WERI-Rb-1 (cell line): Measurements from ENCODE around the gene UBQLN1.

Experiments
- DNase-seq: peaks from one replicate; pipeline ENCODE4 v3.0.0-alpha.2; 2020
- H3K27ac ChIP-seq: fragments of 250-450 bp; sonication (Bioruptor Pico); 2 replicates; pipeline ENCODE4 v1.5.1; 2020; ENCODE audit warnings: mild to moderate bottlenecking, moderate library complexity
- H3K27me3 ChIP-seq: fragments of 250-450 bp; sonication (Bioruptor Pico); 2 replicates; pipeline ENCODE4 v1.5.1; 2021; ENCODE audit warnings: mild to moderate bottlenecking, low read depth, moderate library complexity; ENCODE audit not compliant: insufficient read depth, severe bottlenecking
- H3K36me3 ChIP-seq: fragments of 250-450 bp; sonication (Bioruptor Pico); 2 replicates; pipeline ENCODE4 v1.5.1; 2020; ENCODE audit warnings: mild to moderate bottlenecking, moderate library complexity
- H3K4me3 ChIP-seq: 2 replicates; pipeline ENCODE4 v1.5.1; 2011; ENCODE audit warnings: low read depth, mild to moderate bottlenecking, control low read depth, low read length
- H3K9me3 ChIP-seq: fragments of 250-450 bp; sonication (Bioruptor Pico); 2 replicates; pipeline ENCODE4 v1.5.1; 2021; ENCODE audit warnings: mild to moderate bottlenecking, moderate library complexity; ENCODE audit not compliant: severe bottlenecking
- TF ChIP-seq, protein P1 (sequence below): IDR thresholded peaks from 2 replicates; pipeline ENCODE4 v1.5.1; 2011; ENCODE audit warnings: low read depth, mild to moderate bottlenecking, control low read depth, inconsistent platforms, low read length

The UBQLN1 gene

GRCh38 chr9:83649515-83649914 is 58.2 kb downstream of the UBQLN1 start:
- no peak overlapping the region for H3K4me3 ChIP-seq
- no peaks in the 10 kb centered on the region for H3K9me3 ChIP-seq
- H3K27me3 ChIP-seq, result no peaks in the 10 kb centered on the region
- no peak for DNase-seq
- TF ChIP-seq, protein P1, sequence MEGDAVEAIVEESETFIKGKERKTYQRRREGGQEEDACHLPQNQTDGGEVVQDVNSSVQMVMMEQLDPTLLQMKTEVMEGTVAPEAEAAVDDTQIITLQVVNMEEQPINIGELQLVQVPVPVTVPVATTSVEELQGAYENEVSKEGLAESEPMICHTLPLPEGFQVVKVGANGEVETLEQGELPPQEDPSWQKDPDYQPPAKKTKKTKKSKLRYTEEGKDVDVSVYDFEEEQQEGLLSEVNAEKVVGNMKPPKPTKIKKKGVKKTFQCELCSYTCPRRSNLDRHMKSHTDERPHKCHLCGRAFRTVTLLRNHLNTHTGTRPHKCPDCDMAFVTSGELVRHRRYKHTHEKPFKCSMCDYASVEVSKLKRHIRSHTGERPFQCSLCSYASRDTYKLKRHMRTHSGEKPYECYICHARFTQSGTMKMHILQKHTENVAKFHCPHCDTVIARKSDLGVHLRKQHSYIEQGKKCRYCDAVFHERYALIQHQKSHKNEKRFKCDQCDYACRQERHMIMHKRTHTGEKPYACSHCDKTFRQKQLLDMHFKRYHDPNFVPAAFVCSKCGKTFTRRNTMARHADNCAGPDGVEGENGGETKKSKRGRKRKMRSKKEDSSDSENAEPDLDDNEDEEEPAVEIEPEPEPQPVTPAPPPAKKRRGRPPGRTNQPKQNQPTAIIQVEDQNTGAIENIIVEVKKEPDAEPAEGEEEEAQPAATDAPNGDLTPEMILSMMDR, result no peak
- H3K27ac ChIP-seq, result peak overlapping the region; percentile 2; the same call in 1 of the 2 replicates
- H3K36me3 ChIP-seq, result peaks cover 23% of the 10 kb centered on the region

DNA sequence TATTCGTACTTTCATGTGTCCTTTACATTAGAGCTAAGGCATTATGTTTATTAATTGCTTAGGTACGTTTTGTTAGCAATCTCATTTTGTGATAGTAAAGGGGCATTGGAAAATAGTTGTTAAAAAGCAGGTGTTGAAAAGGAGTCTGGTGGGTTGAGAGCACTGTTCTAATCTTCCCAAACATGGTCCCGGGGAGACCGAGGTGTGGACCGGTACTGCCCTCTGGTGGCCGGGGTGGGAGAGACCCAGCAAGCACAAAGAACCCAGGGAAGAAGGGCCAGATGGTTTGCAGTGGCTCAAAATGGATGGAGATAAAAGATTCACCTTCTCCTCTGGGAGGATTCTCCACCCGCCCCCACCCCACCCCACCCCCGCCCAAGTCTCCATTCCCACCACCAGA is 58.7 kb downstream of the UBQLN1 start:
- Histone ChIP-seq H3K36me3 (peaks cover 23% of the 10 kb centered on the region), H3K9me3 (no peaks in the 10 kb centered on the region), H3K27ac (no peak overlapping the region), H3K4me3 (no peak overlapping the region), H3K27me3 (no peaks in the 10 kb centered on the region)
- TF ChIP-seq, protein P1, result peak; percentile 84
- DNase-seq, result peak; percentile 81

DNA sequence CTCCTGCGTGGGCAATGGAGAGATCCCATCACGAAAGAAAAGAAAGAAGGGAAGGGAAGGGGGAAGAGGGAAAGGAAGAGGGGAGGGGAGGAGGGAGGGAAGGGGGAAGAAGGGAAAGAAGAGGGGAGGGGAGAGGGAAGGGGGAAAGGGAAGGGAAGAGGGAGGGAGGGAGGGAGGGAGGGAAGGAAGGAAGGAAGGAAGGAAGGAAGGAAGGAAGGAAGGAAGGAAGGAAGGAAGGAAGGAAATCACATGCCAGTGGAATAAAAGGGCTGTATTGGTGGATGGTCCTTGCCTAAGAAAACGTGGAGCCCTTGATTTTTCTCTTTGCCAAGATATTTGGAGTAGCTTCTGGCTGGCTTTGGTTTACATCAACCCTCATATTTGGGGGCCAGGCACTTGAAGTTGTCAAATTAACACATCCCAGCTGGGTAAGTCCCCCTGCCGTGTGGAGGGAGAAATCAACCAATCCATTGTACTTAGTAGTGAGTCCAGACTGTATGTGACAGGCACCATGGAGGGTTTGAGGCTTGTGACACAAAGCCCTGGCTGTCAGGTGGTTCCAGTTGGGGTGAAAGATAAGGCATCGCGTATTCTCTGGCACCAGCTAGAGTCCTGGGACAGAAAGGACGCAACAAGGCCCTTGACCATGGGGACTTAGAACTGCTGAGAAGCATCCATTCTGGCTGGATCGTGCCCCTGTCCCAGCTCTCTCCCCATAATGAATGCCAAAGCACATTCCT is 61.1 kb downstream of the UBQLN1 start:
- Histone ChIP-seq H3K4me3 (no peak overlapping the region), H3K9me3 (no peaks in the 10 kb centered on the region), H3K36me3 (peaks cover 9% of the 10 kb centered on the region), H3K27me3 (no peaks in the 10 kb centered on the region), H3K27ac (no peak overlapping the region)
- DNase-seq, result no peak
- TF ChIP-seq, protein P1, result no peak

GRCh38 chr9:83642793-83643192 is 65.0 kb downstream of the UBQLN1 start:
- no peak for DNase-seq
- Histone ChIP-seq H3K36me3 (no peaks in the 10 kb centered on the region; the same call in 1 of the 2 replicates), H3K27me3 (no peaks in the 10 kb centered on the region), H3K4me3 (no peak overlapping the region), H3K27ac (no peak overlapping the region), H3K9me3 (no peaks in the 10 kb centered on the region)
- TF ChIP-seq, protein P1, result no peak

GRCh38 chr9:83639266-83639665 is 68.5 kb downstream of the UBQLN1 start:
- no peak for DNase-seq
- Histone ChIP-seq H3K9me3 (no peaks in the 10 kb centered on the region), H3K27ac (no peak overlapping the region), H3K36me3 (no peaks in the 10 kb centered on the region; the same call in 1 of the 2 replicates), H3K27me3 (no peaks in the 10 kb centered on the region), H3K4me3 (no peak overlapping the region)
- TF ChIP-seq, protein P1, result no peak

DNA sequence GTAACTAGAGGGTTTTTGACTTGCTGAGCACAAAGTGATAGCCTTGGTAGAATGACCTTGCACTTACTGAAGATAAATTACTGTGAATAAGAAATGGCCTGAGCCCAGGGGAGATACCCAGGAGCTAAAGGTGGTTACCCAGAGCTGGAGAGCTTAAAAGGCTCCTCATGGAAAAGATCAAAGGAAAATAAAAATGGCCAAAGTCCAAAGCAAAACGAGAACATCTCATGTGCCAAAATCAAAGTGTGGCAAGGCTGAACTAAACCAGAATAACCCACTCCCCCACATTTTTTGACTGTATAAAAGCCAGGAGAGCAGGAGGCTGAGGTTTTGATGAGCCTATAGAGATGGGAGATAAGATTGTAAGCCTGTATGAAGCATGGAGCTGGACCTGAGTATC is 70.4 kb downstream of the UBQLN1 start:
- no peaks in the 10 kb centered on the region for H3K9me3 ChIP-seq
- H3K36me3 ChIP-seq, result no peaks in the 10 kb centered on the region; the same call in 1 of the 2 replicates
- H3K27me3 ChIP-seq, result no peaks in the 10 kb centered on the region
- no peak overlapping the region for H3K4me3 ChIP-seq
- no peak for DNase-seq
- H3K27ac ChIP-seq, result no peak overlapping the region
- TF ChIP-seq, protein P1, result no peak
